Panc1 (cell line): ENCODE data around the gene GAPVD1.

Source experiments
- POLR2AphosphoS5 ChIP-seq: IDR thresholded peaks from 2 replicates; pipeline ENCODE4 v1.6.1; 2012; ENCODE audit warnings: mild to moderate bottlenecking, low read depth, low read length, moderate library complexity
- TF ChIP-seq, protein P1 (sequence below): fragments of 450-650 bp; IDR thresholded peaks from 2 replicates; pipeline ENCODE4 v1.5.1; 2017; ENCODE audit warnings: mild to moderate bottlenecking

GRCh38 chr9:125218621-125219020 is 43.0 kb upstream of the GAPVD1 start:
- TF ChIP-seq, protein P1, sequence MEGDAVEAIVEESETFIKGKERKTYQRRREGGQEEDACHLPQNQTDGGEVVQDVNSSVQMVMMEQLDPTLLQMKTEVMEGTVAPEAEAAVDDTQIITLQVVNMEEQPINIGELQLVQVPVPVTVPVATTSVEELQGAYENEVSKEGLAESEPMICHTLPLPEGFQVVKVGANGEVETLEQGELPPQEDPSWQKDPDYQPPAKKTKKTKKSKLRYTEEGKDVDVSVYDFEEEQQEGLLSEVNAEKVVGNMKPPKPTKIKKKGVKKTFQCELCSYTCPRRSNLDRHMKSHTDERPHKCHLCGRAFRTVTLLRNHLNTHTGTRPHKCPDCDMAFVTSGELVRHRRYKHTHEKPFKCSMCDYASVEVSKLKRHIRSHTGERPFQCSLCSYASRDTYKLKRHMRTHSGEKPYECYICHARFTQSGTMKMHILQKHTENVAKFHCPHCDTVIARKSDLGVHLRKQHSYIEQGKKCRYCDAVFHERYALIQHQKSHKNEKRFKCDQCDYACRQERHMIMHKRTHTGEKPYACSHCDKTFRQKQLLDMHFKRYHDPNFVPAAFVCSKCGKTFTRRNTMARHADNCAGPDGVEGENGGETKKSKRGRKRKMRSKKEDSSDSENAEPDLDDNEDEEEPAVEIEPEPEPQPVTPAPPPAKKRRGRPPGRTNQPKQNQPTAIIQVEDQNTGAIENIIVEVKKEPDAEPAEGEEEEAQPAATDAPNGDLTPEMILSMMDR, result no peak
- TF ChIP-seq POLR2AphosphoS5, result no peak
